BLaER1 (cell line): ENCODE data around the gene KCNJ9.
"Not testable (repeated sequence)": the region's sequence is repeated elsewhere in the genome, so short reads cannot be mapped to it uniquely, and the experiment has no call there.

Source experiments
- H3K27ac ChIP-seq: shearing (Covaris generic); formaldehyde crosslinking; 2 replicates; pipeline ENCODE4 v1.8.1; 2022
- H3K27me3 ChIP-seq: shearing (Covaris generic); formaldehyde crosslinking; 2 replicates; pipeline ENCODE4 v1.8.1; 2022
- H3K36me3 ChIP-seq: shearing (Covaris generic); formaldehyde crosslinking; 2 replicates; pipeline ENCODE4 v1.8.1; 2022
- H3K4me1 ChIP-seq: shearing (Covaris generic); formaldehyde crosslinking; 2 replicates; pipeline ENCODE4 v1.8.1; 2022
- H3K4me2 ChIP-seq: shearing (Covaris generic); formaldehyde crosslinking; 2 replicates; pipeline ENCODE4 v1.8.1; 2022
- H3K4me3 ChIP-seq: shearing (Covaris generic); formaldehyde crosslinking; 2 replicates; pipeline ENCODE4 v1.8.1; 2022
- H3K9ac ChIP-seq: shearing (Covaris generic); formaldehyde crosslinking; 2 replicates; pipeline ENCODE4 v1.8.1; 2022
- H3K9me3 ChIP-seq: shearing (Covaris generic); formaldehyde crosslinking; 2 replicates; pipeline ENCODE4 v1.8.1; 2022
- H4K20me1 ChIP-seq: shearing (Covaris generic); formaldehyde crosslinking; 2 replicates; pipeline ENCODE4 v1.8.1; 2022
- Cebpa-rat ChIP-seq: shearing (Covaris generic); IDR thresholded peaks from 2 replicates; pipeline ENCODE4 v1.8.1; 2022

The KCNJ9 gene

DNA sequence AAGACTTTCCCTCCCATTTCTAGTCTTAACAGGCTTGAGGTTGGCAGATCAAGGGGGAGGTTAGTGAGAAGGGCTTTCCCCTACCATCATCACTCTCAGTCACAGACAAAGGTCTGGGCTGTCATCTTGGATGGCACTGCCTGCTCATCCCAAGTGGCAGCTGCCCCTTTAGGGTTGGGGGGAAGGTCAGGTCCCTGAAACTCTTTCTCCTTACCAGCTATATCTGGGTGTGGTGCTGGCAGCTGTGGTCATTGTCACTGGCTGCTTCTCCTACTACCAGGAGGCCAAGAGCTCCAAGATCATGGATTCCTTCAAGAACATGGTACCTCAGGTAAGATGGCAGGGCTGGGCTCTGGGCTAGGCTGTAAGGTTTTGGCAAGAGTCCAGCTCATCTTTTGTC lies 42.4 kb downstream of the KCNJ9 start:
- H4K20me1 ChIP-seq: no peaks in the 10 kb centered on the region
- no peak overlapping the region for H3K9ac ChIP-seq
- no peak overlapping the region for H3K4me2 ChIP-seq
- TF ChIP-seq Cebpa-rat: no peak
- no peaks in the 10 kb centered on the region for H3K9me3 ChIP-seq
- no peaks in the 10 kb centered on the region for H3K36me3 ChIP-seq
- 0 out of 2 replicates have a peak, but pooled peaks cover 6% of the 10 kb centered on the region for H3K4me1 ChIP-seq
- H3K4me3 ChIP-seq: no peak overlapping the region
- no peaks in the 10 kb centered on the region for H3K27me3 ChIP-seq
- no peak overlapping the region for H3K27ac ChIP-seq

DNA sequence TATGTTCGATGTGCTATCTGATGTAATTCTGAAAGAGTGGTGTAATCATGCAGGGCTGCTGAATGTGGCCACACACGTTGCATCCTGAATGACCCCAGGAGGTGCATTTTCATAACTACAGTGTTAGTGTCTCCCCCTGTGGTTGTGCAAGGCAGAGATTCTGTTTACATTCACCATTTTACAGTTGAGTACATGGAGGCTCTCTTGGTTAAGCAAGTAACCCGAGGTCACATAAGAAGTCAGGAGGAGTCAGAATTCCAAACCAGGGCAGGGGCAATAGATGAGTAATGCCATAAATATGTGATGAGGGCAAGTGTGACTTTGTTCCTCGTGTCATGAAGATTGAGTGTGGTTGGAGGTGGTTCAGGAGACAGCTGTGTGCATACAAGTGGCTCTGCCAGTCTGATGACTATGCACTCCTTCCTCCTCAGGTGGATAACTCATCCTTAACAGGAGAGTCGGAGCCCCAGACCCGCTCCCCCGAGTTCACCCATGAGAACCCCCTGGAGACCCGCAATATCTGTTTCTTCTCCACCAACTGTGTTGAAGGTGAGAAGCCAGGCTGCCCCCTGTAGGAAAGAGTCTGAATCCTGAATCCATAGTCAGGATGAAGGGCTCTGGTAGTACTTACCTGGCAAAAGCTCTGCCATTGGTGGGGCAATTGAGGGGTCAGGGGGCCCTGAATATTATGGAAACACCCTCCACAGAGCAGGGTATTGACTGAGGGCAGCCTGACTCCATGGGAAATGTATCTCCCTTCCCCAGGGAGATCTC lies 43.6 kb downstream of the KCNJ9 start:
- TF ChIP-seq Cebpa-rat: no peak
- no peak overlapping the region for H3K4me2 ChIP-seq
- no peak overlapping the region for H3K4me3 ChIP-seq
- no peaks in the 10 kb centered on the region for H3K4me1 ChIP-seq
- no peaks in the 10 kb centered on the region for H3K36me3 ChIP-seq
- no peaks in the 10 kb centered on the region for H4K20me1 ChIP-seq
- H3K27me3 ChIP-seq: no peaks in the 10 kb centered on the region
- no peaks in the 10 kb centered on the region for H3K9me3 ChIP-seq
- no peak overlapping the region for H3K27ac ChIP-seq
- H3K9ac ChIP-seq: no peak overlapping the region

- Histone ChIP-seq H3K27me3 (no peaks in the 10 kb centered on the region), H3K36me3 (no peaks in the 10 kb centered on the region), H3K4me3 (no peak overlapping the region), H3K4me2 (no peak overlapping the region), H3K27ac (no peak overlapping the region), H4K20me1 (no peaks in the 10 kb centered on the region), H3K9ac (no peak overlapping the region), H3K4me1 (no peaks in the 10 kb centered on the region), H3K9me3 (no peaks in the 10 kb centered on the region)
- no peak for TF ChIP-seq Cebpa-rat
These were observed 44.4 kb downstream of the KCNJ9 start for GRCh38 chr1:160125746-160126145.

DNA sequence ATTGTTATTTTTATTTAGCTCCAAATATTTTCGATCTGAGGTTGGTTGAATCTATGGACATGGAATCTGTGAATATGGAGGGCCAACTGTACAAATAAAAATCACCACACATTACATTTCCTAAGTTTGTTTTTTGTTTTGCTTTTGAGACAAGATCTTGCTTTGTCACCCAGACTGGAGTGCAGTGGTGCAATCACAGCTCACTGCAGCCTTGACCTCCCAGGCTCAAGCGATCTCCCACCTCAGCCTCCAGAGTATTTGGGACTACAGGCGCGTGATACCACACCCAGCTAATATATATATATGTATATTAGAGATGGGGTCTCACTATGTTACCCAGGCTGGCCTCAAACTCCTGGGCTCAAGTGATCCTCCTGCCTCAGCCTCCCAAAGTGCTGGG lies 45.0 kb downstream of the KCNJ9 start:
- H3K36me3 ChIP-seq, H3K4me1 ChIP-seq, H4K20me1 ChIP-seq: not testable (repeated sequence)

GRCh38 chr1:160127381-160127780 lies 46.0 kb downstream of the KCNJ9 start:
- no peaks in the 10 kb centered on the region for H3K27me3 ChIP-seq
- no peak overlapping the region for H3K4me3 ChIP-seq
- H3K27ac ChIP-seq: no peak overlapping the region
- H4K20me1 ChIP-seq: no peaks in the 10 kb centered on the region
- no peaks in the 10 kb centered on the region for H3K9me3 ChIP-seq
- H3K9ac ChIP-seq: no peak overlapping the region
- H3K36me3 ChIP-seq: no peaks in the 10 kb centered on the region
- no peak for TF ChIP-seq Cebpa-rat
- H3K4me2 ChIP-seq: no peak overlapping the region
- no peaks in the 10 kb centered on the region for H3K4me1 ChIP-seq

More for the DNA sequence above, 45.0 kb downstream of the KCNJ9 start:
- H3K9ac ChIP-seq, H3K4me3 ChIP-seq, H3K4me2 ChIP-seq, H3K27ac ChIP-seq, H3K27me3 ChIP-seq, H3K9me3 ChIP-seq: not testable (repeated sequence)

DNA sequence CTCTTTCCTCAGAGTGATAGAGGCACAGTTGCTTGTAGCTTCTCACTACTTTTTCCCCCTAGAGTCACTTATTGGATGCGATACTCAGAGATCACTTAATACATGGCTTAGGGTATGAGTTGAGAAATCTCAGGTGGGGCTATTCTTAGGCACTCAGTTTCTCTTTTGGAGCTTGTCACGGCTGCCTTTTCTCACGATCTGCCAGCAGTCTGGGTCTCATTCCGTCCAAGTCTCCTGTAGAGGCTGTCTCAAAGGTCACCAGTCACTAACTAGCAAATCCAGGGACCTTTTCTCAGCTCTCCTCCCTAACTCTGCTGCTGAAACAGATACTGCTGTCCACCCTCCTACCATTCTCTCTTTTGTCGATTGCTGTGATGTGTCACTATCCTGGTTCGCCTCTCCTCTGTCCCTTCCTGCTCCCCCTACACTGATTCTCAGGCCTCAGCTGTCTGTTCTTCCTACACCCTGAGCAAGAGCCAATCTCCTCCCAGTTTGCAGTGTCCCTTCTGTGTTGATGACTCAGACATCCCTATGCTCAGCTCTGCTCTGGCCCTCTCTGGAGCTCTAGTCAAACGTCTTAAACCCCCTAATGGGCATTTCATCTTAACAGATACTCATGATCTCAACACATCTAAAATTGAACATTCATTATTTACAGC lies 46.7 kb downstream of the KCNJ9 start:
- Histone ChIP-seq H3K4me1 (no peaks in the 10 kb centered on the region), H3K27ac (no peak overlapping the region), H3K27me3 (no peaks in the 10 kb centered on the region), H4K20me1 (no peaks in the 10 kb centered on the region), H3K4me2 (no peak overlapping the region), H3K4me3 (no peak overlapping the region), H3K36me3 (no peaks in the 10 kb centered on the region), H3K9me3 (no peaks in the 10 kb centered on the region), H3K9ac (no peak overlapping the region)
- TF ChIP-seq Cebpa-rat: no peak

GRCh38 chr1:160128636-160129035 lies 47.3 kb downstream of the KCNJ9 start:
- Histone ChIP-seq H3K9me3 (no peaks in the 10 kb centered on the region), H3K27ac (no peak overlapping the region), H3K4me3 (no peak overlapping the region), H3K4me2 (no peak overlapping the region), H3K36me3 (no peaks in the 10 kb centered on the region), H4K20me1 (no peaks in the 10 kb centered on the region), H3K4me1 (no peaks in the 10 kb centered on the region), H3K27me3 (no peaks in the 10 kb centered on the region), H3K9ac (no peak overlapping the region)
- no peak for TF ChIP-seq Cebpa-rat

DNA sequence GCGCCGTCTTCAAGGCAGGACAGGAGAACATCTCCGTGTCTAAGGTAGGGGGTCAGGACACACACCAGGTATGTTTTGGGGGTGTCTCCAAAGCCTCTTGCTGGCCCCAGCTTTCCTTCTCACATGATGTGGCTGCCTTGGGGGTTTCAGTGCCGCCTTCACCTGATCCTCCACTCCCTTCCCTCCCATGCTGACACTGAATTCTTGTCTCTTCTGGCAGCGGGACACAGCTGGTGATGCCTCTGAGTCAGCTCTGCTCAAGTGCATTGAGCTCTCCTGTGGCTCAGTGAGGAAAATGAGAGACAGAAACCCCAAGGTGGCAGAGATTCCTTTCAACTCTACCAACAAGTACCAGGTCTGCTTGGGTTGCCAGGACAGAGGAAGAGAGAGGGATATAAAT lies 47.7 kb downstream of the KCNJ9 start:
- Histone ChIP-seq H4K20me1 (no peaks in the 10 kb centered on the region), H3K4me2 (no peak overlapping the region), H3K4me3 (no peak overlapping the region), H3K9ac (no peak overlapping the region), H3K9me3 (no peaks in the 10 kb centered on the region), H3K27ac (no peak overlapping the region), H3K4me1 (no peaks in the 10 kb centered on the region), H3K36me3 (no peaks in the 10 kb centered on the region), H3K27me3 (no peaks in the 10 kb centered on the region)
- TF ChIP-seq Cebpa-rat: no peak

GRCh38 chr1:160129558-160129957 lies 48.2 kb downstream of the KCNJ9 start:
- Histone ChIP-seq H3K36me3 (no peaks in the 10 kb centered on the region), H3K9ac (no peak overlapping the region), H3K27ac (no peak overlapping the region), H3K27me3 (no peaks in the 10 kb centered on the region), H4K20me1 (no peaks in the 10 kb centered on the region), H3K4me2 (no peak overlapping the region), H3K4me1 (no peaks in the 10 kb centered on the region), H3K4me3 (no peak overlapping the region), H3K9me3 (no peaks in the 10 kb centered on the region)
- no peak for TF ChIP-seq Cebpa-rat

- H3K4me2 ChIP-seq: no peak overlapping the region
- H4K20me1 ChIP-seq: no peaks in the 10 kb centered on the region
- H3K9me3 ChIP-seq: no peaks in the 10 kb centered on the region
- no peaks in the 10 kb centered on the region for H3K27me3 ChIP-seq
- no peak overlapping the region for H3K4me3 ChIP-seq
- H3K9ac ChIP-seq: no peak overlapping the region
- no peaks in the 10 kb centered on the region for H3K4me1 ChIP-seq
- no peak for TF ChIP-seq Cebpa-rat
- no peak overlapping the region for H3K27ac ChIP-seq
- H3K36me3 ChIP-seq: no peaks in the 10 kb centered on the region
These were observed 48.6 kb downstream of the KCNJ9 start for GRCh38 chr1:160129966-160130365.

DNA sequence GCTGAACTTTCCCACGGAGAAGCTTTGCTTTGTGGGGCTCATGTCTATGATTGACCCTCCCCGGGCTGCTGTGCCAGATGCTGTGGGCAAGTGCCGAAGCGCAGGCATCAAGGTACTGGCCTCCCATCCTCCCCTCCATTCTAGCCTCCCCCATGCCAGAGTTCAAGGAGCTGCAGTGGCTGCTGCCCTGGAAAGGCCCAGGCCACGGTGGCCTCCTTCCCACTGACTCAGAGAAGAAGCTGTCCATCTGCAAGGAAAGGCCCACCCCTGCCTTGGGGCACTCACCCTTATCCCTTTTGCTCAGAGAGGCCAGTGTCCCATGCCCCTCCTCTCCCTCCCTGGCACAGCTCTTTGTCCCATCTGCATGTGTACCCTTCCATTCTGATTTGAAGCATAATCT lies 49.1 kb downstream of the KCNJ9 start:
- H4K20me1 ChIP-seq: no peaks in the 10 kb centered on the region
- H3K27me3 ChIP-seq: no peaks in the 10 kb centered on the region
- no peaks in the 10 kb centered on the region for H3K9me3 ChIP-seq
- no peak for TF ChIP-seq Cebpa-rat
- no peak overlapping the region for H3K9ac ChIP-seq
- no peak overlapping the region for H3K4me3 ChIP-seq
- no peak overlapping the region for H3K27ac ChIP-seq
- H3K4me2 ChIP-seq: no peak overlapping the region
- no peaks in the 10 kb centered on the region for H3K4me1 ChIP-seq
- H3K36me3 ChIP-seq: no peaks in the 10 kb centered on the region
